K562 (cell line): Measurements from ENCODE around the gene AFAP1. TPM values are rescaled to one million over a fixed set of nuclear protein-coding genes. Genes with fewer than 3 reads are reported as not detected.

Experiments used
- ATAC-seq: fragments of 200-7000 bp; cut with Tn5 transposase; 3 replicates; pipeline ENCODE4 v1.9.1; 2020; ENCODE audit warnings: moderate library complexity
- BruUV-seq: library from RNA; stranded (reverse); fragments of 400-500 nt; replicated peaks from 2 replicates; lab custom pipeline; 2021; lab: Mats Ljungman, UMichigan
- CTCF ChIA-PET: fragments of 300-600 bp; formaldehyde crosslinking; extraction: SDS; loops from one replicate; lab custom pipeline; 2021; ENCODE audit warnings: low intra/inter-chr PET ratio; lab: Yijun Ruan, JAX
- POLR2A ChIA-PET: fragments of 300-600, 350-650 bp; sonication (Branson Sonifier 250); formaldehyde crosslinking; extraction: SDS; loops from one replicate; lab custom pipeline; 2021; ENCODE audit warnings: antibody characterized with exemption, inconsistent platforms; lab: Yijun Ruan, JAX
- DNase-seq, 4 experiments: peaks; one replicate each; pipeline versions ENCODE4 v3.0.0 to v3.0.0-alpha.2; 2011 to 2018; ENCODE audit warnings: low spot score in 3 of 4, mixed read lengths in 3 of 4; ENCODE audit errors: extremely low read depth in 1 of 4
- FAIRE-seq: peaks from 2 replicates; lab custom pipeline; 2011; peaks lifted over from hg19 to GRCh38; lab: Jason Lieb, UNC
- H2AFZ ChIP-seq: 2 replicates; pipeline ENCODE4 v1.6.0; 2011; ENCODE audit warnings: low read depth, low read length, control low read depth, inconsistent platforms
- H3K27ac ChIP-seq: fragments of 200-600 bp; 3 replicates; pipeline ENCODE4 v1.8.0; 2011; ENCODE audit warnings: low read depth, mild to moderate bottlenecking, control low read depth, inconsistent platforms, low read length, moderate library complexity, mixed read lengths; ENCODE audit errors: extremely low read depth
- H3K27me3 ChIP-seq, 2 experiments: fragments of 300-600 bp in 1 of 2; 2 replicates in 1 of 2; 3 replicates in 1 of 2; pipeline versions ENCODE4 v1.6.0 to v1.8.0; 2011; ENCODE audit warnings: inconsistent platforms in 2 of 2, low read length in 2 of 2, mild to moderate bottlenecking in 1 of 2, mixed read lengths in 1 of 2, moderate library complexity in 1 of 2; ENCODE audit not compliant: control insufficient read depth in 2 of 2, insufficient read depth in 2 of 2
- H3K36me3 ChIP-seq: fragments of 300-600 bp; 3 replicates; pipeline ENCODE4 v1.8.0; 2011; ENCODE audit warnings: mild to moderate bottlenecking, low read length, inconsistent platforms; ENCODE audit not compliant: control insufficient read depth, insufficient read depth
- H3K4me1 ChIP-seq, 2 experiments: fragments of 200-600 bp in 1 of 2; replicated peaks in 1 of 2; 2 replicates in 1 of 2; 3 replicates in 1 of 2; pipeline versions ENCODE4 v1.5.1 to v1.8.0; 2011; ENCODE audit warnings: inconsistent platforms in 2 of 2, low read length in 2 of 2, mild to moderate bottlenecking in 1 of 2, mixed read lengths in 1 of 2, moderate library complexity in 1 of 2; ENCODE audit not compliant: control insufficient read depth in 2 of 2, insufficient read depth in 2 of 2
- H3K4me2 ChIP-seq: 2 replicates; pipeline ENCODE4 v1.6.1; 2011; ENCODE audit warnings: low read length, control low read depth, inconsistent platforms, mixed read lengths; ENCODE audit not compliant: insufficient read depth
- H3K4me3 ChIP-seq: fragments of 200-600 bp; sonication (generic), shearing (Covaris generic); 2 replicates; pipeline ENCODE4 v1.5.1; 2016; ENCODE audit warnings: control low read depth, inconsistent platforms
- H3K79me2 ChIP-seq: fragments of 200-600 bp; 3 replicates; pipeline ENCODE4 v1.8.0; 2011; ENCODE audit warnings: low read length, inconsistent platforms; ENCODE audit not compliant: control insufficient read depth, insufficient read depth
- H3K9ac ChIP-seq, 2 experiments: 2 replicates each; pipeline versions ENCODE4 v1.6.0 to v1.6.1; 2011; ENCODE audit warnings: low read depth in 2 of 2, low read length in 2 of 2, control low read depth in 1 of 2, inconsistent platforms in 1 of 2, mild to moderate bottlenecking in 1 of 2, mixed read lengths in 1 of 2; ENCODE audit not compliant: insufficient read depth in 1 of 2
- H3K9me1 ChIP-seq: one replicate; pipeline ENCODE4 v1.6.0; 2011; ENCODE audit warnings: inconsistent platforms, mild to moderate bottlenecking, low read length, moderate library complexity; ENCODE audit not compliant: control insufficient read depth, insufficient read depth
- H3K9me3 ChIP-seq: replicated peaks from 2 replicates; pipeline ENCODE4 v1.5.1; 2011; ENCODE audit warnings: low read depth, low read length, inconsistent platforms; ENCODE audit not compliant: control insufficient read depth, insufficient read depth
- H4K20me1 ChIP-seq: replicated peaks from 2 replicates; pipeline ENCODE4 v1.6.1; 2011; ENCODE audit warnings: low read length, inconsistent platforms, mixed read lengths; ENCODE audit not compliant: control insufficient read depth, insufficient read depth
- ELK1 ChIP-seq: sonication (generic); formaldehyde crosslinking; IDR thresholded peaks from 2 replicates; pipeline ENCODE4 v1.8.1; 2022; ENCODE audit warnings: missing genetic modification reagents
- ETV6 ChIP-seq, 3 experiments: fragments of 150-350 bp in 1 of 3; sonication (generic) in 1 of 3; formaldehyde crosslinking in 1 of 3; IDR thresholded peaks; 2 replicates each; pipeline versions ENCODE4 v1.6.1 to v1.8.0; 2014 to 2022; ENCODE audit warnings: borderline replicate concordance in 2 of 3, low read depth in 2 of 3, antibody characterized with exemption in 1 of 3, low read length in 1 of 3, mild to moderate bottlenecking in 1 of 3, missing genetic modification reagents in 1 of 3
- LCOR ChIP-seq: sonication (generic); formaldehyde crosslinking; IDR thresholded peaks from 2 replicates; pipeline ENCODE4 v1.8.0; 2022; ENCODE audit warnings: mild to moderate bottlenecking, missing genetic modification reagents
- NFE2L1 ChIP-seq: fragments of 450-650 bp; IDR thresholded peaks from 2 replicates; pipeline ENCODE4 v1.6.1; 2016; ENCODE audit warnings: missing genetic modification characterization, low read depth, mild to moderate bottlenecking, missing compliant biosample characterization, moderate library complexity, borderline replicate concordance
- OTX1 ChIP-seq: fragments of 450-650 bp; formaldehyde crosslinking; IDR thresholded peaks from 2 replicates; pipeline ENCODE4 v1.4.0; 2022; ENCODE audit warnings: mild to moderate bottlenecking
- SIRT6 ChIP-seq: IDR thresholded peaks from one replicate; pipeline ENCODE4 v1.6.1; 2012; ENCODE audit warnings: low read depth, mild to moderate bottlenecking, control low read depth, inconsistent platforms, low read length, moderate library complexity
- ZBTB26 ChIP-seq: fragments of 450-650 bp; formaldehyde crosslinking; IDR thresholded peaks from 2 replicates; pipeline ENCODE4 v1.4.0; 2022; ENCODE audit warnings: missing genetic modification characterization
- WGBS: fragments of 100-300 bp; shearing (Covaris generic); methylation state at CpG from one replicate; pipeline ENCODE4 v1.1.6; 2016; ENCODE audit warnings: low coverage, mixed read lengths; ENCODE audit not compliant: insufficient coverage; ENCODE audit errors: missing lambda C conversion rate; 5-methylcytosine and 5-hydroxymethylcytosine counted together
- in situ Hi-C: fragments of 300-500 bp; cut with MboI; formaldehyde crosslinking; loops from 4 replicates; pipeline ENCODE4 v1.15.0; 2018; ENCODE audit warnings: inconsistent platforms, mixed read lengths
- intact Hi-C: fragments of 100-400 bp; cut with micrococcal nuclease; formaldehyde crosslinking; loops from 2 replicates; pipeline ENCODE4 v1.14.2; 2022
- polyA plus RNA-seq, 8 experiments: library from polyadenylated mRNA; depleted of rRNA in 4 of 8; stranded (reverse) in 5 of 8; unstranded in 3 of 8; fragments of >200 nt; fragmentation: Nextera tagmentation in 2 of 8; fragmentation: Illumina TruSeq in 1 of 8; extraction: Ambion mirVana in 2 of 8; extraction: Trizol in 1 of 8; gene quantifications; 2 replicates each; pipeline versions ENCODE4 v1.2.1 to v1.2.3, GENCODE V29; 2011 to 2014; ENCODE audit warnings: inconsistent platforms in 1 of 8, missing spikeins in 1 of 8
- total RNA-seq, 7 experiments: library from RNA; depleted of rRNA in 6 of 7; stranded (reverse); fragments of >200 nt in 6 of 7; fragmentation: Illumina TruSeq in 2 of 7; extraction: Trizol in 2 of 7; gene quantifications; 2 replicates each; pipeline versions ENCODE4 v1.2.1 to v1.2.3, GENCODE V29; 2011 to 2021; ENCODE audit warnings: low replicate concordance in 1 of 7

AFAP1 gene
- total and polyA plus RNA-seq, 9 of the 15 experiments (the other 6 are each of a cell fraction or from before 2014, with no cell fraction given) = 0.07 to 0.42 (median 0.12) TPM; not detected in 1

GRCh38 chr4:7733201-7733600, 206.5 kb downstream of the AFAP1 start:
- CTCF ChIA-PET = no interaction called here
- POLR2A ChIA-PET = no interaction called here
- no peaks in the 10 kb centered on the region for H3K9me1 ChIP-seq
- no peak for DNase-seq
- ATAC-seq = no peak
- TF ChIP-seq NFE2L1 (no peak), ELK1 (CRISPR knock-in tag) (no peak), LCOR (CRISPR knock-in tag) (no peak)
- intact Hi-C loops = no loop called here
- WGBS = 2% methylated on average over 12 of the region's 17 CpGs
- H3K79me2 ChIP-seq = no peaks in the 10 kb centered on the region
- H3K4me3 ChIP-seq = no peak overlapping the region
- in situ Hi-C loops = no loop called here
- no peak overlapping the region for H2AFZ ChIP-seq
- BruUV-seq = no TSS peak
- H3K4me2 ChIP-seq = no peak overlapping the region
- no peak overlapping the region for H3K9ac ChIP-seq
- no peak for FAIRE-seq
- no peak overlapping the region for H3K27ac ChIP-seq
- H3K36me3 ChIP-seq = no peaks in the 10 kb centered on the region
- peaks cover 14 to 63% of the 10 kb centered on the region in 2 experiments; a peak in 3 of 5 replicates for H3K27me3 ChIP-seq
- peaks cover 3% of the 10 kb centered on the region; the same call in 1 of the 2 replicates for H3K9me3 ChIP-seq
- H4K20me1 ChIP-seq = peaks cover 11% of the 10 kb centered on the region; the same call in 1 of the 2 replicates
- H3K4me1 ChIP-seq = no peaks in the 10 kb centered on the region; a peak in 1 of 5 replicates

- FAIRE-seq (no peak), ATAC-seq (no peak), DNase-seq (no peak)
- Histone ChIP-seq H4K20me1 (peaks cover 11% of the 10 kb centered on the region; the same call in 1 of the 2 replicates), H3K4me2 (no peak overlapping the region), H3K9me3 (no peaks in the 10 kb centered on the region), H3K4me1 (no peaks in the 10 kb centered on the region; a peak in 1 of 5 replicates), H3K9me1 (no peaks in the 10 kb centered on the region), H3K79me2 (no peaks in the 10 kb centered on the region), H3K4me3 (no peak overlapping the region), H3K9ac (no peak overlapping the region), H2AFZ (no peak overlapping the region), H3K36me3 (no peaks in the 10 kb centered on the region), H3K27ac (no peak overlapping the region), H3K27me3 (peaks cover 8 to 54% of the 10 kb centered on the region in 2 experiments; a peak in 3 of 5 replicates)
- no TSS peak for BruUV-seq
- in situ Hi-C loops = no loop called here
- WGBS = 4% methylated on average over 9 of the region's 9 CpGs
- intact Hi-C loops = no loop called here
- ChIA-PET CTCF (no interaction called here), POLR2A (interaction anchor here (0.5 kb wide), 1 partner anchor 32 kb away, joined by 3 read pairs; no protein-coding TSS in a partner anchor)
- TF ChIP-seq ZBTB26 (CRISPR knock-in tag) (no peak), ETV6 (IDR thresholded peaks at IDR 0.05; ENCODE audit: borderline replicate concordance in 1 of 2, low read depth in 2 of 2, low read length in 1 of 2) (no peak), ETV6 (CRISPR knock-in tag; IDR thresholded peaks at IDR 0.05; ENCODE audit: borderline replicate concordance) (no peak), OTX1 (CRISPR knock-in tag) (no peak), SIRT6 (no peak)
Measured at GRCh38 chr4:7732263-7732662, 207.4 kb downstream of the AFAP1 start.
